H1 (cell line): ENCODE results near the gene RGS6. TPM values are rescaled to one million over a fixed set of nuclear protein-coding genes. Genes with fewer than 3 reads are reported as not detected.

Experiments
- CTCF ChIA-PET: fragments of 300-600 bp; sonication (Branson Sonifier 250); formaldehyde crosslinking; loops from one replicate; lab custom pipeline; 2021; ENCODE audit not compliant: partially characterized antibody; lab: Charles Lee
- POLR2A ChIA-PET: fragments of 300-600 bp; sonication (Branson Sonifier 250); formaldehyde crosslinking; loops from one replicate; lab custom pipeline; 2021; ENCODE audit warnings: inconsistent platforms; ENCODE audit not compliant: partially characterized antibody; lab: Charles Lee
- DNase-seq, 2 experiments: peaks; one replicate each; pipeline versions ENCODE4 v3.0.0 to v3.0.0-alpha.2; 2010 to 2022; ENCODE audit warnings: low spot score in 2 of 2, low read depth in 1 of 2, mixed read lengths in 1 of 2
- FAIRE-seq: peaks from 2 replicates; lab custom pipeline; 2011; peaks lifted over from hg19 to GRCh38; lab: Jason Lieb, UNC
- H2AFZ ChIP-seq: 2 replicates; pipeline ENCODE4 v1.8.1; 2012; ENCODE audit warnings: low read length, inconsistent platforms
- H2AK5ac ChIP-seq: 2 replicates; pipeline ENCODE4 v1.6.1; 2013; ENCODE audit warnings: low read depth, low read length
- H2BK120ac ChIP-seq: replicated peaks from 2 replicates; pipeline ENCODE3; 2013; ENCODE audit warnings: low read depth, low read length, inconsistent platforms
- H2BK12ac ChIP-seq: 2 replicates; pipeline ENCODE4 v1.6.1; 2013; ENCODE audit warnings: low read depth, low read length
- H2BK15ac ChIP-seq: 2 replicates; pipeline ENCODE4 v1.6.1; 2013; ENCODE audit warnings: low read length
- H2BK20ac ChIP-seq: 2 replicates; pipeline ENCODE4 v1.6.1; 2013; ENCODE audit warnings: low read length
- H2BK5ac ChIP-seq: 2 replicates; pipeline ENCODE4 v1.6.1; 2013; ENCODE audit warnings: low read depth, low read length
- H3K14ac ChIP-seq: 2 replicates; pipeline ENCODE4 v1.6.1; 2013; ENCODE audit warnings: inconsistent platforms; ENCODE audit not compliant: insufficient read length
- H3K18ac ChIP-seq: 2 replicates; pipeline ENCODE4 v1.6.1; 2013; ENCODE audit warnings: low read length; ENCODE audit errors: extremely low read depth
- H3K23ac ChIP-seq: 2 replicates; pipeline ENCODE4 v1.6.1; 2013; ENCODE audit warnings: inconsistent platforms; ENCODE audit not compliant: insufficient read length
- H3K23me2 ChIP-seq: 2 replicates; pipeline ENCODE4 v1.6.1; 2013; ENCODE audit warnings: low read depth, low read length
- H3K27ac ChIP-seq: 2 replicates; pipeline ENCODE4 v1.6.1; 2011; ENCODE audit warnings: low read depth, low read length, inconsistent platforms
- H3K27me3 ChIP-seq, 4 experiments: replicated peaks in 1 of 4; 1 replicate in 1 of 4; 2 replicates in 3 of 4; pipeline versions ENCODE4 v1.6.1 to v1.8.1; 2011 to 2013; ENCODE audit warnings: low read length in 3 of 4, mild to moderate bottlenecking in 3 of 4, inconsistent platforms in 2 of 4, mixed read lengths in 2 of 4, moderate library complexity in 1 of 4; ENCODE audit not compliant: control insufficient read depth in 3 of 4, insufficient read depth in 3 of 4; ENCODE audit errors: extremely low read depth in 1 of 4
- H3K36me3 ChIP-seq, 4 experiments: 2 replicates each; pipeline versions ENCODE4 v1.6.1 to v1.8.1; 2011 to 2013; ENCODE audit warnings: mild to moderate bottlenecking in 4 of 4, low read length in 3 of 4, moderate library complexity in 2 of 4, control low read depth in 1 of 4, inconsistent platforms in 1 of 4; ENCODE audit not compliant: insufficient read depth in 4 of 4, control insufficient read depth in 2 of 4
- H3K4ac ChIP-seq: replicated peaks from 2 replicates; pipeline ENCODE3; 2013; ENCODE audit warnings: low read length, low read depth, mixed read lengths, inconsistent platforms; ENCODE audit not compliant: insufficient read length
- H3K4me1 ChIP-seq, 4 experiments: replicated peaks in 1 of 4; 1 replicate in 1 of 4; 2 replicates in 3 of 4; pipeline versions ENCODE4 v1.6.1 to v1.8.1; 2011 to 2013; ENCODE audit warnings: low read length in 3 of 4, inconsistent platforms in 2 of 4, mixed read lengths in 1 of 4; ENCODE audit not compliant: insufficient read depth in 4 of 4, control insufficient read depth in 3 of 4
- H3K4me2 ChIP-seq, 2 experiments: 2 replicates each; pipeline versions ENCODE4 v1.6.1 to v1.8.1; 2011 to 2013; ENCODE audit warnings: low read depth in 2 of 2, low read length in 2 of 2, control low read depth in 1 of 2, inconsistent platforms in 1 of 2, mild to moderate bottlenecking in 1 of 2; ENCODE audit not compliant: insufficient read depth in 1 of 2
- H3K4me3 ChIP-seq, 4 experiments: fragments of 200-600, 300-600 bp in 1 of 4; sonication (generic), shearing (Covaris generic), sonication (Bioruptor Twin) in 1 of 4; 2 replicates each; pipeline versions ENCODE4 v1.5.1 to v1.8.1; 2011 to 2016; ENCODE audit warnings: low read length in 4 of 4, low read depth in 3 of 4, control low read depth in 2 of 4, inconsistent platforms in 2 of 4, mild to moderate bottlenecking in 2 of 4, mixed read lengths in 1 of 4, moderate library complexity in 1 of 4; ENCODE audit not compliant: insufficient read depth in 2 of 4; ENCODE audit errors: extremely low read depth in 1 of 4
- H3K56ac ChIP-seq: replicated peaks from 2 replicates; pipeline ENCODE3; 2013; ENCODE audit warnings: low read depth, mild to moderate bottlenecking, mixed read lengths, low read length, inconsistent platforms; ENCODE audit not compliant: insufficient read length
- H3K79me1 ChIP-seq: 2 replicates; pipeline ENCODE4 v1.6.1; 2013; ENCODE audit warnings: low read depth, low read length, control low read depth
- H3K79me2 ChIP-seq, 2 experiments: 2 replicates each; pipeline versions ENCODE4 v1.6.1 to v1.8.1; 2012 to 2013; ENCODE audit warnings: low read length in 2 of 2, mild to moderate bottlenecking in 2 of 2, inconsistent platforms in 1 of 2; ENCODE audit not compliant: insufficient read depth in 2 of 2, control insufficient read depth in 1 of 2
- H3K9ac ChIP-seq, 4 experiments: replicated peaks in 1 of 4; 1 replicate in 1 of 4; 2 replicates in 3 of 4; pipeline versions ENCODE4 v1.6.1 to v1.8.1; 2011 to 2013; ENCODE audit warnings: low read depth in 3 of 4, low read length in 3 of 4, control low read depth in 2 of 4, mild to moderate bottlenecking in 2 of 4, moderate library complexity in 2 of 4, inconsistent platforms in 1 of 4; ENCODE audit errors: extremely low read depth in 1 of 4
- H3K9me3 ChIP-seq, 2 experiments: 2 replicates each; pipeline versions ENCODE4 v1.6.1 to v1.8.1; 2012 to 2013; ENCODE audit warnings: mild to moderate bottlenecking in 2 of 2, moderate library complexity in 2 of 2, control low read depth in 1 of 2, inconsistent platforms in 1 of 2, low read depth in 1 of 2, low read length in 1 of 2, mixed read lengths in 1 of 2; ENCODE audit not compliant: insufficient read depth in 2 of 2
- H4K20me1 ChIP-seq, 2 experiments: replicated peaks in 1 of 2; 2 replicates each; pipeline versions ENCODE3 to v1.8.1; 2011 to 2013; ENCODE audit warnings: inconsistent platforms in 2 of 2, low read length in 2 of 2, mild to moderate bottlenecking in 1 of 2; ENCODE audit not compliant: insufficient read depth in 2 of 2, control insufficient read depth in 1 of 2
- H4K5ac ChIP-seq: 2 replicates; pipeline ENCODE4 v1.6.1; 2013; ENCODE audit warnings: low read length, low read depth, mixed read lengths, inconsistent platforms; ENCODE audit not compliant: insufficient read length
- H4K8ac ChIP-seq: 2 replicates; pipeline ENCODE4 v1.8.0; 2013; ENCODE audit warnings: mild to moderate bottlenecking, moderate library complexity, low read length, inconsistent platforms; ENCODE audit not compliant: insufficient read depth; ENCODE audit errors: extremely low read depth
- H4K91ac ChIP-seq: replicated peaks from 2 replicates; pipeline ENCODE3; 2013; ENCODE audit warnings: low read length, mixed read lengths, inconsistent platforms; ENCODE audit not compliant: insufficient read length
- BCL11A ChIP-seq, 2 experiments: IDR thresholded peaks; one replicate each; pipeline ENCODE4 v1.6.1; 2011; ENCODE audit warnings: low read depth in 2 of 2, low read length in 2 of 2, mild to moderate bottlenecking in 2 of 2
- CEBPB ChIP-seq: IDR thresholded peaks from 2 replicates; pipeline ENCODE4 v1.6.1; 2012; ENCODE audit warnings: low read depth, low read length
- HDAC6 ChIP-seq: IDR thresholded peaks from one replicate; pipeline ENCODE4 v1.7.1; 2012; ENCODE audit warnings: low read depth, mild to moderate bottlenecking, inconsistent platforms, low read length, moderate library complexity
- JUN ChIP-seq: IDR thresholded peaks from 2 replicates; pipeline ENCODE4 v1.6.1; 2011; ENCODE audit warnings: low read depth, mild to moderate bottlenecking, improper control_type of control experiment, low read length
- KDM1A ChIP-seq: fragments of 200-600, 300-600 bp; sonication (generic); IDR thresholded peaks from 2 replicates; pipeline ENCODE4 v1.7.1; 2016; ENCODE audit warnings: mild to moderate bottlenecking, low read length, borderline replicate concordance
- NRF1 ChIP-seq: IDR thresholded peaks from 2 replicates; pipeline ENCODE4 v1.6.1; 2011; ENCODE audit warnings: mild to moderate bottlenecking, low read depth, low read length, improper control_type of control experiment
- SIRT6 ChIP-seq: IDR thresholded peaks from one replicate; pipeline ENCODE4 v1.7.1; 2012; ENCODE audit warnings: low read length, inconsistent platforms
- SP4 ChIP-seq: IDR thresholded peaks from 2 replicates; pipeline ENCODE4 v1.6.1; 2012; ENCODE audit warnings: low read length, inconsistent platforms
- WGBS, 2 experiments: shearing (Covaris generic) in 1 of 2; methylation state at CpG; one replicate each; pipeline versions ENCODE4 v1.1.6 to v1.1.7; 2013 to 2015; ENCODE audit warnings: low lambda C conversion rate in 2 of 2, mixed read lengths in 2 of 2, inconsistent platforms in 1 of 2, low coverage in 1 of 2, missing lambda C conversion rate in 1 of 2; ENCODE audit not compliant: insufficient replicate concordance in 2 of 2, insufficient coverage in 1 of 2, insufficient read length in 1 of 2; ENCODE audit errors: extremely low coverage in 1 of 2, missing lambda C conversion rate in 1 of 2; 5-methylcytosine and 5-hydroxymethylcytosine counted together
- polyA plus RNA-seq, 7 experiments: library from polyadenylated mRNA; depleted of rRNA in 3 of 7; stranded (reverse) in 5 of 7; unstranded in 2 of 7; fragments of >200 nt in 5 of 7; fragments of 200-250 nt in 2 of 7; gene quantifications; 1 replicate in 5 of 7; 2 replicates in 1 of 7; 4 replicates in 1 of 7; pipeline versions ENCODE4 v1.2.1 to v1.2.3, GENCODE V29; 2011 to 2013; ENCODE audit warnings: missing spikeins in 2 of 7, mixed read lengths in 2 of 7
- total RNA-seq: library from RNA; stranded (reverse); fragmentation: NEBNext Ultra II Directional; extraction: Animal tissue kit (Norgen Biotek cat#: 25700); gene quantifications from 2 replicates; pipeline ENCODE4 v1.2.1, GENCODE V29; 2021
- TF ChIP-seq, protein P1 (sequence below): IDR thresholded peaks from 2 replicates; pipeline ENCODE4 v1.6.1; 2012; ENCODE audit warnings: low read length, inconsistent platforms
- TF ChIP-seq, protein P2 (sequence below): IDR thresholded peaks from 2 replicates; pipeline ENCODE4 v1.6.1; 2011; ENCODE audit warnings: low read length, improper control_type of control experiment

Gene RGS6
- total and polyA plus RNA-seq, 2 of the 8 experiments (the other 6 are each of a cell fraction or from before 2014, with no cell fraction given) = 0.26 to 1.1 TPM

DNA sequence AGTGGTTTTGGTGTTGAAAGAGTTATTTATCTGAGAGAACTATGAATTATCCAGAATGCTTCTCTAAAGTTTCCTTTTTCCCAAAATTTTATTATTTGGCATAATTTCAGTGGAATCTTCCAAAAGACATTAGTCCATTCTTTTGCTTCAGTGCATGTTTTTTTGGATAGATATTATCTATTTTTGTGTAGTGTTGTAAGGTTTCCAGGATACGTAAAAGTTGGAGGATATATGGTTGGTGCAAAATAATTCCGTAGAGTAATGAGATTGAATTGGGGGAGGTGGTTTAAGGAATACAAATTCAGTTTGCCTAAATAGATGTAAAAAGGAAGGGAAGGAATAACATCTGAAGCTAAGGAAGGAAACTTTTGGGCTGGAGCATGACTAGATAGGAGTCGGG is 186.6 kb downstream of the RGS6 start:
- Histone ChIP-seq H3K9me3 (no peaks in the 10 kb centered on the region), H4K91ac (no peak overlapping the region), H4K20me1 (no peaks in the 10 kb centered on the region), H3K27ac (no peak overlapping the region), H3K79me1 (no peaks in the 10 kb centered on the region), H2BK15ac (no peak overlapping the region), H4K8ac (no peak overlapping the region), H3K4ac (no peak overlapping the region), H3K4me1 (no peaks in the 10 kb centered on the region), H3K23ac (no peak overlapping the region), H3K14ac (no peak overlapping the region), H4K5ac (no peak overlapping the region), H3K79me2 (no peaks in the 10 kb centered on the region), H3K56ac (no peak overlapping the region), H3K27me3 (no peaks in the 10 kb centered on the region), H2AK5ac (no peak overlapping the region), H3K36me3 (no peaks in the 10 kb centered on the region), H3K9ac (no peak overlapping the region), H3K23me2 (no peaks in the 10 kb centered on the region), H2AFZ (no peak overlapping the region), H2BK20ac (no peak overlapping the region), H3K18ac (no peak overlapping the region), H3K4me2 (no peak overlapping the region), H2BK12ac (no peak overlapping the region), H2BK120ac (no peak overlapping the region), H3K4me3 (no peak overlapping the region), H2BK5ac (no peak overlapping the region)
- WGBS, 2 experiments = 94 to 100% methylated on average over 2 to 3 of the region's 3 CpGs
- no peak for FAIRE-seq
- ChIA-PET CTCF (interaction anchor here (1.0 to 1.6 kb wide), 4 partner anchors 9 to 15 kb away, joined by 3 to 4 read pairs (median 3); no protein-coding TSS in a partner anchor), POLR2A (no interaction called here)
- TF ChIP-seq BCL11A (IDR thresholded peaks at IDR 0.05; ENCODE audit: low read depth in 2 of 2, low read length in 2 of 2) (no peak), CEBPB (no peak), KDM1A (no peak), HDAC6 (no peak), SP4 (no peak), SIRT6 (no peak), NRF1 (no peak), JUN (no peak)
- TF ChIP-seq, protein P1, sequence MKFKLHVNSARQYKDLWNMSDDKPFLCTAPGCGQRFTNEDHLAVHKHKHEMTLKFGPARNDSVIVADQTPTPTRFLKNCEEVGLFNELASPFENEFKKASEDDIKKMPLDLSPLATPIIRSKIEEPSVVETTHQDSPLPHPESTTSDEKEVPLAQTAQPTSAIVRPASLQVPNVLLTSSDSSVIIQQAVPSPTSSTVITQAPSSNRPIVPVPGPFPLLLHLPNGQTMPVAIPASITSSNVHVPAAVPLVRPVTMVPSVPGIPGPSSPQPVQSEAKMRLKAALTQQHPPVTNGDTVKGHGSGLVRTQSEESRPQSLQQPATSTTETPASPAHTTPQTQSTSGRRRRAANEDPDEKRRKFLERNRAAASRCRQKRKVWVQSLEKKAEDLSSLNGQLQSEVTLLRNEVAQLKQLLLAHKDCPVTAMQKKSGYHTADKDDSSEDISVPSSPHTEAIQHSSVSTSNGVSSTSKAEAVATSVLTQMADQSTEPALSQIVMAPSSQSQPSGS = no peak
- TF ChIP-seq, protein P2, sequence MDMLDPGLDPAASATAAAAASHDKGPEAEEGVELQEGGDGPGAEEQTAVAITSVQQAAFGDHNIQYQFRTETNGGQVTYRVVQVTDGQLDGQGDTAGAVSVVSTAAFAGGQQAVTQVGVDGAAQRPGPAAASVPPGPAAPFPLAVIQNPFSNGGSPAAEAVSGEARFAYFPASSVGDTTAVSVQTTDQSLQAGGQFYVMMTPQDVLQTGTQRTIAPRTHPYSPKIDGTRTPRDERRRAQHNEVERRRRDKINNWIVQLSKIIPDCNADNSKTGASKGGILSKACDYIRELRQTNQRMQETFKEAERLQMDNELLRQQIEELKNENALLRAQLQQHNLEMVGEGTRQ = no peak
- DNase-seq = no peak
